HG03103 (cell line): ENCODE data around the gene ADAMTS18.
"Not testable (repeated sequence)": the region's sequence is repeated elsewhere in the genome, so short reads cannot be mapped to it uniquely, and the experiment has no call there.

ENCODE experiments used
- ATAC-seq: cut with Tn5 transposase; IDR thresholded peaks from one replicate; pipeline ENCODE4 v1.9.1; 2021; ENCODE audit warnings: low read depth; ENCODE audit not compliant: unreplicated experiment

ADAMTS18 gene

GRCh38 chr16:77298418-77299360 lies 136.1 kb downstream of the ADAMTS18 start:
- ATAC-seq, result no peak

GRCh38 chr16:77297996-77298395 lies 136.8 kb downstream of the ADAMTS18 start:
- ATAC-seq, result no peak

- no peak for ATAC-seq
Measured at GRCh38 chr16:77295896-77296295, 138.9 kb downstream of the ADAMTS18 start.

DNA sequence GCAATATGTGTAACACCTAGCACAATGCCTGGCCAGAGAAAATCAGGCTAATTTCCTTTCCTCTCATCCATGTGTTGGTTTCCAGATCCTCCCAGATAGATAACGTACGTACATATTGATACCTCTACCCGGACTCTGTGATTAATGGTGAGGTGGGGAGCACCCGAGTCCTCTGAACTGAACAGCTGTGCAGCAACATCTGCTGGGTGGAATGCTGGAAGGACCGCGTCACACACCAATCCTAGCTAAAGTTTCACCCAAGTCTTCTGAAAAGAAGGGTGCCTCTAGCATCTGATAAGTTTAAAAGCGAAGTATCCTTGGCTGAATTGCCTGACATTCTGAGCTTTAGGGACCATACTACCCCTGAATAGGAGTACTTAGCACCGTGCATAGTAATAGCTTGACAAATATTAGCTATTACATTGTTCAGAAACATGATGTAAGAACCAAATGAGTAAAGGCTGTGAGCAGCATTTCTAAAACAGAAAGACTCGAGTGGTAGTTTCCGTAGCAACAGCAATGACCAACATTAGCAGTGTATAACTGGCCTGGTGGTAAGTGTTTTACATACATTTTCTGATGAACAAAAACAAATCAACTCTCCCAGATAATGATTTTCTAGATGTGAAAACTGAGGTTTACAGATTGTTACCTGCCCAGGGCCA lies 144.3 kb downstream of the ADAMTS18 start:
- no peak for ATAC-seq

DNA sequence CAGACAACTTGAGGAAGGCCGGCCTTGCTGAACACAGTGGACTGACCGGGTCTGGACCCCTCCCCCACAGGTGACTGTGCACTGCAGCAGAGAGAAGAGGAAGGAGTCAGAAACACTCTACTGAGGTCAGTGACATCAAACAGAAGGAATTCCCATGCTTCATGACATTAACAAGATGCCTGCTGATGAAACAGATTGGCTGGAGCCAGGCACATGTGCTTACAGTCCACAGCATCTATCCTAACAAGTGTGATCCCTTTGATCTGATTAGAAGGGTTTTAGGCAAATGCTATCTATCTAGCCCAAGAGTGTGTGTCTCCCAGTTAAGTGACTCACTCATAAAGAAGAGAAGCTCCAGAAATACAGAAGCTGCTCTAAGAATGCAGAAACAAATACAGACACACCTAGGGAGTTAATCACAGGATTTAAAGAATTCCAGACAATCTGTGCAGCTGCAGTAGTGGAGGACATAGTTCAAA lies 145.5 kb downstream of the ADAMTS18 start:
- ATAC-seq, result no peak

DNA sequence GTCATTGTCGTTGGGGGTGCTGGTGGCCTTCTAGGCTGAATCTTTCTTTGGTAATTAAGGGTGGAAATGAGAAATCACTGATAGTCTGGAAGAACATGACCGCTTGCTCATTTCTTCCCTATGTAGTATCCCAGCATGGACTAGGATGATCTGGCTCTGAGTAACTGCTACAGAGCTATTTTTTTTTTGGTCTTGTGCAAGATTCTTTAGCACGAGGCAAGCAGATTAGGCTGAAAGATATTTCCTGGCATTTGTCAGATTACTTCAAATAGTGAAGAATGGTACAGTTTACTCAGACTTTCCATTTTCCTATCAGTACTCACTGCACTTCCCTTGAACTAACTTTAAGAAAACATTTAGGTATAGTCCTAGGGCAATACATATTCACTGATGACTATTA lies 146.6 kb downstream of the ADAMTS18 start:
- ATAC-seq, result no peak

DNA sequence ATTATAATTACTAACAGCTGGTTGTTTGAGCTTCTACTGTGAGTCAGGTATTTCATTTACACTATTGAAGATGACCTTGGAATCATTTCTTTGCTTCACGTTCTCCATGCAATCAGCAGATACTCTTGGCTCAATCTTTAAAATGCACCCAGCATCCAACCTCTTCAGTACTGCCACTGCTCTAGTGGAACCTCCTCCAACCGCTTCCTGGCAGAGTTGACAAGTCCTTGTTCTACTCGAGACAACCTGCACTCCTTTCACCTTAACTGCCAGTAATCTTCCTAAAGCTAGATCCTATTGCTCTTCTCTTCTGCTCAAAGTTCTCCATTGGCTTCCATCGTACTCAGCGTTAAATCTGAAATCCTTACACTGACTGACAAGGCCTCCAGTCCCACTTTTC lies 149.2 kb downstream of the ADAMTS18 start:
- no peak for ATAC-seq

DNA sequence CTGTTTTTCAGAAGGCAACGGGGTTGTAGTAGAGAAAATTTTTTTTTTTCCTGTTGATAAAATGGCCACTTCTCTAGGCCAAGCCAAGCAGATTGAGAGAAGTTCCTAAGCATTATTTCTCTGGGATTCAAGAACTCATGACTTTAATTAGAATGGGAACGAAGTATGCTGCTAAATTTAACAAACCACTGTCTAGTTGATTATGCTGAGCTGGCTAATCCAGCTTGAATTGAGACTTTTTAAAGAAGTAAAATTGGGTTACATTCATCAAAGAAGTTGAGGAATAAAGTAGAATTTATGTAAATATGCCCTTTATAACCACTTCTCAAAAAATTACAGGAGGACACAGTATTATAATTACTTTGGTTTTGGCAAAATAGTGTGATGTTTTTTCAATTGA lies 152.5 kb downstream of the ADAMTS18 start:
- ATAC-seq, result no peak

- not testable (repeated sequence) for ATAC-seq
Measured at GRCh38 chr16:77279316-77279715, 155.5 kb downstream of the ADAMTS18 start.

DNA sequence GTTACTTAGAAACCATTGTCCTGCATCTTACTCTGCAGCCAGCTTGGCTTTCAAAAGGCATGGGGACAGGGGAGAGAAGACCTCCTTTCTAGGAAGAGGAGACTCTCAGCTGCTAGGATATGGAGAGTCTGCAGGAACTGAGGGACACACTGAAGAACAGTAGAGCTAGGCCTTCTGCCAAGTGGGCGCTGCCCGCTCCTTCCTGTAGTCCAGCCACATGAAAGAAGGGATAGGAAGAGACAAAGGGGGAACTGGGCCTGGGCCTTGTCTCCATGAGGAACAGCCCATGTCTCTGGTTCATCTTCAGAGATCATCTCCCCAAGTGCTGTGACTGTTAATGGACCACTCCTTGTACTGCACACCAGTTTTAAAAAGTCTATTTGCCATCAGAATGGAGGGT lies 157.3 kb downstream of the ADAMTS18 start:
- ATAC-seq, result no peak

- no peak for ATAC-seq
Measured at GRCh38 chr16:77277141-77277540, 157.7 kb downstream of the ADAMTS18 start.

GRCh38 chr16:77276661-77277060 lies 158.2 kb downstream of the ADAMTS18 start:
- ATAC-seq, result no peak

GRCh38 chr16:77275303-77275702 lies 159.5 kb downstream of the ADAMTS18 start:
- ATAC-seq, result not testable (repeated sequence)

DNA sequence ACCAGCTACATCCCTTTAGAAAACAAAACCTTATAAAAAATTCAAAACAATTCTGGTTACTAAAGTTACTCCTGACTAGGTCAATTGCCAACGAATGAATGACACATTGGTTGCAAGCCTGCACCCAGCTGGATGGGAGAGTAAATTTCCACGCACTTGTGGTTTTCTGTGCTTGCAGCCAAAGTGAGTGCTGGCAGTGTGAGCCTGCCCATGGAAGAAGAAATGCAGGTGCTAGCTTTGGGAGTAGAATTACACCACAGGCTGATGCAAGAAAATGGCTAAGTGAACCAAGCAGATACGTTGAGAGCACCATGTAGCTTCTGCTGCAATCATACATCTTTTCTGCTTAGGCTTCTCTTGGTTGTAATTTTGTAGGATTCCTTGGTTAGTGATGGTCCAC lies 161.0 kb downstream of the ADAMTS18 start:
- no peak for ATAC-seq

GRCh38 chr16:77271532-77272426 lies 163.1 kb downstream of the ADAMTS18 start:
- no peak for ATAC-seq

- not testable (repeated sequence) for ATAC-seq
Measured at GRCh38 chr16:77266185-77266584, 168.6 kb downstream of the ADAMTS18 start.

GRCh38 chr16:77262971-77263370 lies 171.9 kb downstream of the ADAMTS18 start:
- no peak for ATAC-seq

GRCh38 chr16:77250400-77250799 lies 184.4 kb downstream of the ADAMTS18 start:
- no peak for ATAC-seq

DNA sequence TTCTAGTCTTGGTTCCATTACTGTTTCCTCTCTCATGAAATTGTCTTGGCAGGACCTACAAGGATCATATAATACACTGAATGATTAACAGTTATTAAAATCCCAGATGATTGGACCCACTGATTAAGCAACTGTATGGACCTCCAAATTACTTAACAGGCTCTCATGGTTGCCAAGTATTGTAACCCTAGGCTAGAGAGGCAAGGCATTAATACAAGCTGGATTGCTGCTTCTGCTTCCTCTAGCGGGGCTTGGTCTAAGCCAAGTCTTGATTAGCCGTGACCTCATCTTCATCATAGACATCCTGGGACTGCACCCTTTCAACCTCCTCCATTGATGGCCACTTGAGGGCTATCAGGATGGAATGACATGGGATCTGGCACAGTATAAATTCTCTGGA lies 188.7 kb downstream of the ADAMTS18 start:
- no peak for ATAC-seq

DNA sequence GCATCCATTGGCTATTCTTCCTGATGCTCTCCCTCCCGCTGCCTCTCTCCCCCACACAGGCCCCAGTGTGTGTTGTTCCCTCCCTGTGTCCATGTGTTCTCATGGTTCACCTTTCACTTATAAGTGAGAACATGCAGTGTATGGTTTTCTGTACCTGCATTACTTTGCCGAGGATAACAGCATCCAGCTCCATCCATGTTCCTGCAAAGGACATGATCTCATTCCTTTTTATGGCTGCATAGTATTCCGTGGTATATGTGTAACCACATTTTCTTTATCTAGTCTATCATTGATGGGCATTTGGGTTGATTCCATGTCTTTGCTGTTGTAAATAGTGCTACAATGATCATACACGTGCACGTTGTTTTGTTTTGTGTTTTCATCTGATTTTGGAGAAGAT lies 192.4 kb downstream of the ADAMTS18 start:
- ATAC-seq, result not testable (repeated sequence)

DNA sequence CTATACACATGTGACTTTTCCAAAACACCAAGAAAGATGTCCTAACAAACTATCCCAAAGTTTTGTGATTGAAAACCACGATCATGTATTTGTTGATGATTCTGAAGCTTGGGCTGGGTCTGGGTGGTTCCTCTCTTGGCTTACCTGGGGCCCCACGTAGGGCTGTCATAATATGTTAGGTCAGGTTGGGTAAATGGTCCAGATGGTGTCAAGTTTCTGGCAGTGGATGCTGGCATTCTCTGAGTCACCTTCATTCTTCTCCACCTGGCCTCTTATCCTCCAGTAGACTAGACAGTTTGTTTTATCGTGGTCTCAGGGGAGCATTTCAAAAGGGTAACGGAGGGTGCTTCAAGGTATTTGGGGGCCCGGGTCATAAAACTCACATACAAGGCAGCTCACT lies 196.2 kb downstream of the ADAMTS18 start:
- ATAC-seq, result no peak
